Activated CD8-positive, alpha-beta memory T cell treated with anti-CD3 and anti-CD28 coated beads for 4 hours (primary cell): ENCODE data around the gene CLCN4.

ENCODE experiments used
- DNase-seq, 2 donors: peaks; one replicate each; pipeline ENCODE4 v3.0.0-alpha.2; 2020; ENCODE audit warnings: low read depth in 2 of 2

Gene CLCN4

DNA sequence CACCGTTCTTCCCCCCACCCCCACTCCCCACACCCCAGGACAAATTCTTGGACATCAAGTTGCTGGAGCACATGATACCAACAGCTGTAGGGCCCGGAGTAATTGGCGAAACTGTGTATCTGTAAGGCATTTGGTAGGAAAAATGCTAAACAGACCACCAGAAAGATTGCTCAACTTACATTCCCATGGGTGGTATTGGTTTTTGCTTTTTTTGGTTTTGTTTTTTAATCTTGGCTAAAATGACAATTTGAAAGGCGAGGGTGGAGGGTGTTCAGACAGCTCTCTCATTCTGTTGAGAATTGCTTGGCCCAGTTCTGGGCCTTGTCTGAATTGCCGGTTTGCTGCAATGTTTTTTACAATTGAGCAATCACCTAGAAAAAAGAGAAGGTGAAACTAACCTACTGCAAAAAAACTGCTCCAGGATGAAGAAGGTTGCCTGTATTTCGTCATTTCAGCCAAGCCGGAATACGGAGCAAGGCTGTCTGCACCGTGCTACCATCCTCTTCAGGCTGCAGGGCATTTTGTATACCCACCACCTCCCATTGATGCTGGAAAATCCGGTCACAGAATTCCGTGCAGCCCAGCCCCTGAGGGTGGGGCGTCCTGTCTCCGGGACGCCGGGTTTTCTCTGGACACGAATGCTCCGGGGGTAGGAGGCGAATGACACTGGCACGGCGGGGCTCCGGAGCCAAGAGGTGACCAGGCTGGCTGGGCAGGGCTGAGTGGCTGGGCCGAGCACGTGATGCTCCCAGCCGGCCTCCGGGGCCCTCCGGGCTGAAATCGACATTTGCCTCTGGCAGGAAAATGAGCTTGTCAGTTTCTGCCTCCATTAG lies at the start of gene CLCN4:
Gene CLCN4 (plus strand): TSS at position 777 of the 833 bp plus-strand sequence. CDS start 28,058 bp downstream, outside the sequence.
- no peak for DNase-seq

DNA sequence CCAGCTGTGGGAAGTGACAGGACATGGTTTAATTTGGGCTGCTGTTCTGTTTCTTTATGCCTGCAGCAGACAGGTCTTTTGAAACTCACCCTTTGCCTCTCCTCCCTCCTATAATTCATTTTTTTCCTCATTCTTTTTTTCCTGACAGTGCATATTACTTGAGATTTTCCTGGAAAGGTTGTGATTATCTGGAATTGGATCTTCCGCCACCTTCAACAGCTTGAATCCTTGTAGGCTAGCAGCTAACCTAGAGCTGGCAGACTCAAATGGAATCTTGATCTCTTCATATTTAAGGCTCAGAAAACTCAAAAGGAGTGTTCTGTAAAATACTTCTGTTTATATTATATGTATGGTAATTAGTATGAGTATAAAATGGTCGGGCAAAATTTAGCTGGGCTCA lies 49.3 kb upstream of the CLCN4 start:
- no peak for DNase-seq

DNA sequence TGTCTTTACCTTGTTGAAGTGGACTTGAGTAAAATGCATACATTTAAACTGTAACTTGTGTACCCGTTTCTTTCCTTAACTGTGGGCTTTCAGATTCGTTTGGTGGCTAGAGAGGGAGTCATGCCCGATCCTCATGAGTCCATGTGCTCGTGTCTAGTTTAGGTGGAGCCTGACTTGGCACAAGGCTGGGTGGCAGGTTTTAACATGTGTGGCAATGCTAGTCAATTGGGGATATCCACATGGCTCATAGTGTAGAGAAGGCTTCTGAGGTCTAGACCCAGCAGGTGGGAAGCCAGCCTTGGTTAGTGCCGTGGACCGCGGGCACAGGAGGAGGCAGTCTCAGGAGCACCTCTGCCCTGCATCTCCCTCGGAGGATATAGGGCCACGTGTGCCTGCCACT lies 48.5 kb upstream of the CLCN4 start:
- no peak for DNase-seq

DNA sequence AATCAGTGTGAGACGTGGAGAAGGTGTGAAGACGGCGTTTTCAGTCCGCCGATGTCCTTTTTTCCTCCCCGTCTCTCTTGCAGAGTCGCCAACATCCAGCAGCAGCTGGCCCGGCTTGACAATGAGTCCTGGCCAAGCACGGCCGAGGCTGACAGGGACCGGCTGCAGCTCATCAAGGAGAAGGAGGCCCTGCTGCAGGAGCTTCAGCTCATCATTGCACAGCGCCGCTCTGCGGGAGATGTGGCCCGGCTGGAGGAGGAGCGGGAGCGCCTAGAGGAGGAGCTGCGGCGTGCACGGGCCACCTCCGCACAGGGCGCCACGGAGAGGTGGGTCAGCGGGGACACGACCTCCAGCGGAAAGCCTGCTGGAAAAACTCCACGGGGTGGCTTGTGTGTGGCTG lies 47.1 kb upstream of the CLCN4 start:
- DNase-seq: no peak

DNA sequence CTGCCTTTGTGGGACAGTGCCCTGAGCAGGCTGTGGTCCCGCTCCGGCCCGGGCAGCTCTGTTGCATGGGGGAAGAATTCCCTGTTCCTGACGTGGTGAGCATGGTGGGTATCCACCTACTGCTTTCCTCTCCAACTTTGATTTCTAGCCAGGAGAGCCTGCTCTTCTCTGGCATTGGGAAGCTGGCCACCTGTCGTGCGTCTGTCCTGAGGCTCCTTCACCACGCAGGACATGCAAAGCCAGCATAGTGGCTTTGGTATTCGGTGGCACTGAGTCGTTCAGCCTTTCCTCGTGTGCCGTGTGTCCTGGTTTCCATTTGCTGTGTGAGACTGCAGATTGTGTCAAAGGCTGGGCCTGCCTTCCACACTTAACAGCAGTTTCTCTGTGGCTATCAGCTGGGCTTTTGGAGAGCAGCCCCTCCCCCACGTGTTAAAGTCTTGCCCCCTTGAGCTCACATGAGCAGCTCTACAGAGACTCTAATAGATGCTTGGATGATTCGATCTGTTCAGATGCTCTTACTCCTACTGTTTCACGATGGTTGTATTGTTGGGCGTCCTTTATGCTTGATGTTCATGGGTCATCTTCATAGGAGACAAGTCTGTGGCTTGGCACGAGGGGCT lies 46.3 kb upstream of the CLCN4 start:
- DNase-seq: no peak

DNA sequence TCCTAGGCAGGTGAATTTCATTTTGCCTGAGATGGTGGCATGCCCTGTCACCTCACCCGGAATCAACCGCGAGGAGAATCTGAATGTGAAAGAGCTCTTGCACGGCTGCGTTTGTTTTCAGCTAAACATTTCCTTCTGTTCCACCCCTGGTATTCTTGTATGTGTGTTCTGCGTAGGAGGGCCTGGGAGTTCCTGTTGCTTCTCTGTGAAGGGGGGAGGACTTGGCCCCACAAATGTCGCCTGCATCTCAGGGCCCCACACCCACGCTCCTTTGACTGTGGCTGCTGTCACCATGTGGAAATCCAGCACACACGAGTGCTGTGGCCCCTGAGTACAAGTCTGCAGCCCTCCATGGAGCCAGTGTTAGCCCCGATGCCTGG lies 45.8 kb upstream of the CLCN4 start:
- peak; percentile 30 to 66 for DNase-seq

DNA sequence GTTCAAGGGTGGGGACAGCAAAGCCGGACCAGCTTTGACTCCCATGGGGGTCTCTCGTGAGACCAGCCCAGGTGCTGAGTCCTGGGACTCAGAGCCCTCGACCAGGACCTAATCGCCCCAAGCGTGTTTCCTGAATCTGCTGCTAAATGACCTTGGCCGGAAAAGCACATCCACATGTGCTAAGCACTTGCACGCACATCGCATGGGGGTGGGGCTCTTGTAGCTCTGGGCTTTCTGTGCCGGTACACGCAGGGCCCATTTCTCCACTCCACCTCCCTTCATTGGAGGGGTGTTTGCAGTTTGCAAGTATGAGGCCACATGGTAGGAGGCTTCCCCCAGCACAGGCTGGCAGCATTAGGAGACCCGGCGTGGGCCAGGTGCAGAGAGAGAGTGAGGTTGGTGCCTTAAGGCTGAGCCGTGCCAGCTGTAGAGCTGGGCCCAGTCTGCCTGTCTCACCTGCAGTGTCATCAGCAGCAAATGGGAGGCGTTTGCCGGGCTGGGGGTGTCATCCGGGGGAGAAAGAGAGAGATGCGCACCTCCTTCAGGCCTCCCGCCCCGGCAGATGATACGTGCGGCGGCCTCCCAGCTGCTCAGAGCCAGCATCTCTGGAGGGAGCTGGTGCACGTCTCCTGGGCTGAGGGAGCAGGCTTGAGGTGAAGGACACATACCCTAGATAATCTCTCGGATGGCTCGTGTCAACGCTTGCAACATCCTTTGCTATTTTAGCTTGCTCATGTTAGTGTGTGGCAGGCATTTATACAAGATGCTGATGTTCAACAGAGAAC lies 45.2 kb upstream of the CLCN4 start:
- peak in 1 of 2 donors; percentile 31 for DNase-seq

DNA sequence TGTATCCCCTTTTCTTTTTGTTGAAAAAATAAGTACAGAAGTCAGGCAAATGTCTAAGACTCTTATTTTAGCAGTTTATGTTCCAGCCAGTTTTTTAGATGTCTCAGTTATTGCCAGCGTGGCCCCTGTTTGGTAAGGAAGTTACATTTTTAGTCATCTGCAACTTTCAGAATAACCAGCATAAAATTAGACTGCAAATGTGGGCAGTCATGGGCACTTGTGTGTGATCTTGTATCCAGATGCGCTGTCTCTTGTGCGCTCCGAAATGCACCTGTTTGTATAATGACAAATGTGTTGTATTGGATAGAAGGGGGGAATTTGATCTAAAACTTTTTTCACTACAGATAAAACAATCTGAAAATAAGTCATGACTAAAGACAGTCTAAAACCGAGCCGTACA lies 44.3 kb upstream of the CLCN4 start:
- no peak for DNase-seq

DNA sequence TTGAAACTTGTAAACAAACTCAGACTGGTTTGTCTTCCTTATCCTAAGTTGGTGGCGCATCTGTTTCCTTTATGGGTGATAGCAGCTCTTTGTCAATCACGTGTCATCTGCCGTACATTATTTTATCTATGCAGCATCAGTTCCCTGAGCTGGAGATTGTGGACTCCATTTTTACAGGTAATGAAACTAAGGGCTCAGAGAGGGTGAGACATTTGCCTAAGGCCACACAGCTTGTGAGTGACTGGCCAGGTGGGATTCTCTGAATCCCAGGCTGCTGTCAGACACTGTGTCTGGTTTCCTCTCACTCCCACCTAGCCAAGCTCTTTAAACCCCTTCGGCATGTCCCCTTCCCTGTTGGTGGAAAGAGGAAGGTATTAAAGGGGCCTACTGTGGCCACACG lies 41.7 kb upstream of the CLCN4 start:
- DNase-seq: no peak

DNA sequence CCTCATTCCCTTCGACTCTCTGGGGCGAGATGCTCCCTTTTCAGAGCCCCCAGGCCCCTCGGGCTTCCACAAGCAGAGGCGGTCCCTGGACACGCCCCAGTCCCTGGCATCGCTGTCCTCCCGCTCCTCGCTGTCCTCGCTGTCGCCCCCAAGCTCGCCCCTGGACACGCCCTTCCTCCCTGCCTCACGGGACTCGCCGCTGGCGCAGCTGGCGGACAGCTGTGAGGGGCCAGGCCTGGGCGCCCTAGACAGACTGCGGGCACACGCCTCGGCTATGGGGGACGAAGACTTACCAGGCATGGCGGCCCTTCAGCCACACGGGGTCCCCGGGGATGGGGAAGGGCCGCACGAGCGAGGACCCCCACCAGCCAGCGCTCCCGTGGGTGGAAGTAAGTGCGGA lies 39.5 kb upstream of the CLCN4 start:
- no peak for DNase-seq

DNA sequence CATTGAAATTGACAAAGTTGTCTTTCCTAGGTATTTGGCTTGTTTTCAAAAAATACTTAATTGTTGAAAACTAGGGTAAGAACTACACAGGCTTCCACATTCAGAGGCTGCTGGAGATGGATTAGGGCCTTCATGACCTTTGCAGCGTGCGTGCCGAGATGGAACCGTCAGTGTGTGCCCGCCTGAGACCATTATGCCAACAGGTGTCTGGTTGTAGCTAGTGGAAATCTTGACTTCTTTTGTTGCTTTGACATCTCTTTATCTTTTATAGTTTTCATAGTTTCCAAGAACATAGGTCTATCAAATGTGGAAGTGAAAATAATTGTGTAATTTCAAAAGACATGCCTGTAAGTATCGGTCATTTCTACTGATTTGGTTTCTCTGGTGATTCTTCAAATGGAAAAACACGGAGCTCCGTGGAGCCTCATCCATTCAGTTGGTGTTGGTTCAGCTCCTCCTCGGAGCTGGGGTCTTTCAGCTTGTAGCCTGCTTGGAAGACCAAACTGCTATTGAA lies 38.9 kb upstream of the CLCN4 start:
- DNase-seq: no peak

DNA sequence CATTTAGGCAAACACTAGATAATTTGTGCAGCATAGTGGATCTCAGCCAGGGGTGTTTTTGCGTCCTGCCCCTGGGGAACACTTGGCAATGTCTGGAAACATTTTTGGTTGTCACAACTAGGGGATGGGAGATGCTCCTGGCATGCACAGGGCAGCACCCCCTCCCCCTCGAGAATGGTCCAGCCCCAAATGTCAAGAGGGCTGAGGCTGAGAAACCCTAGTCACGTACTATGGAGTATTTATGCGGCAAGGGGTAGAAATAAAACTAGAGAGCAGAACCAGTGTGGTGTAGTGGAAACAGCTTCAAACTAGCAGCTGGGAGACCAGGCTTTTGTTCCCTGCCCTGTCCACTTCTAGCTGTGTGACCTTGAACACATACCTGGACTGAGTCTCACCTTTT lies 38.2 kb upstream of the CLCN4 start:
- DNase-seq: no peak

DNA sequence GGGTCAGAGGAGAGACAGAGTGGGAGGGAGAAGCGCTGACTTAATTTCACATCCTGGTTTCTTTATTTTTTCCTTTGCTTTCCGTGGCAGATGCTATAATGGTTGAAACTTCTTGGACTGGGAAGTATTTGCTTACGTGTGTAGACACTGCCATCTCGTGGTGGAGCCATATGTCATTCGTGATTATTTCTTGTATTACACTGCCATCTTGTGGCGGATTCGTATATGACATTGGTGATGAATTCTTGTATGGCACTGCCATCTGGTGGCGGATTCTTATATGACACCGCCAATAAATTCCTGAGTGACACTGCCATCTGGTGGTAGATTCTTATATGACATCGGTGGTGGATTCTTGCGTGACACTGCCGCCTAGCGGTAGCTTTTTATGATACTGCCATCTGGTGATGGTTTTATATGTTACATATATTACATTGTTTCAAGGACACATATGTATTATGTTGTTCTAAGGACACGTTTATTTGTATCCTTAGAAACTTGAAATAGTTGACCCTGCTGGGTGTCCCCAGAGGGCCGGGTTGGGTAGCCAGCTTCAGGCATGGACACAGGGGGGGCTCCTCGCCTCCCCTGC lies 37.3 kb upstream of the CLCN4 start:
- DNase-seq: peak; percentile 29 to 59

DNA sequence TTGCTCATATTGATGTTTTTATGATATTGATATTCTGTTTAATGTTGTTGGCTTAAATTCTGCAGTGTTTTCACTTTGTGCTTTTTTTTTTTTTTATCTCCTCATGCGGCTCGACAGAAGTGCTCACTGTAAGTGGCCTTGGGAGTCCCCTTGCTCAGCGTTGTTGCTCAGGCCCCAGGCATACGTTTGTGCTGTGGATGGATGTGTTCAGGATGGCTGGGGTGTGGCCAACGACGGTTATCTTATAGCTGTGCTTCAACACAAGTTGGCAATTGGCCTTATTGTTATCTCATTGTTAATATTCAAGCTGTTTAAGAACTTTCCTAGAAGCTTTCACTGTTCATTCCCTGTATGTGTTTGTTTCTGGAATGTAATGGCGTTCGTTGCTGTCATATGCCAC lies 36.4 kb upstream of the CLCN4 start:
- DNase-seq: no peak

DNA sequence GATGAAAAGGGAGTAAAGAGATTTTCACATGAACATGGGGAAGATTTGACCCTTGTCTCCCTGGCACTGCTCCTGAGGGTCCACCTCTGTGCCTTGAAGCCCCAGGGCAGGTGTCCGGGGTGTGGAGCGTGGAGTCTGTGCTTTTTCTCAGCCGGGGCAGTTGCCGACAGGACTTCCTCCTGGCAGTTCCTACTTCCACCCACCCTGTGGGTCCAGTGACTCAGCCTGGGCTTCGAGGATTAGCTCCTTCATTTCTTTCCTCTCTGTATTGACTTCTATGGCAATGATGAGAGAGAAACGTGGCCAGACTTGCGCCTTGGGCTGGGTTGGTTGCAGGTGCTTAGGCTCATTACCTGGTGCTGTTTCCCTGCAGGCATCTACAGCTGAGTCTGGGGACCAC lies 35.9 kb upstream of the CLCN4 start:
- no peak for DNase-seq

DNA sequence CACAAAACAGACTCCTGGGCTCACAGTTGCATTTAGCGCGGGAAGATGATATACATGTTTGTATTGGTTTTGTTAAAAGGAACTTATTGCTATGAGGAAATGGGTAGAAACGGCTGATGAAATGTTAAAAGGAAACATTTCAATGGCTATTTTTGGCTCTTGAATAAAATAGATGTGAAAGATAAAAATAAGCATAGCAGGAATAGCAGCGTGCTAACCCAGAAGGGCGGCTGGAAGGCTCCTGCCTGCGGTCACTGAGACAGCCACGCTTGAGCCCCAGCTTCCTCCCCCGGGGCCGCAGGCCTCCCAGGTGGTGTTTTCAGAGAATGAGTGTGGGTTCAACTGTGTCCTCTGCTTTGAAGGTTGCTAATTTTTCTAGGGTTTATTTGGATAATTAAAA lies 35.0 kb upstream of the CLCN4 start:
- no peak for DNase-seq

DNA sequence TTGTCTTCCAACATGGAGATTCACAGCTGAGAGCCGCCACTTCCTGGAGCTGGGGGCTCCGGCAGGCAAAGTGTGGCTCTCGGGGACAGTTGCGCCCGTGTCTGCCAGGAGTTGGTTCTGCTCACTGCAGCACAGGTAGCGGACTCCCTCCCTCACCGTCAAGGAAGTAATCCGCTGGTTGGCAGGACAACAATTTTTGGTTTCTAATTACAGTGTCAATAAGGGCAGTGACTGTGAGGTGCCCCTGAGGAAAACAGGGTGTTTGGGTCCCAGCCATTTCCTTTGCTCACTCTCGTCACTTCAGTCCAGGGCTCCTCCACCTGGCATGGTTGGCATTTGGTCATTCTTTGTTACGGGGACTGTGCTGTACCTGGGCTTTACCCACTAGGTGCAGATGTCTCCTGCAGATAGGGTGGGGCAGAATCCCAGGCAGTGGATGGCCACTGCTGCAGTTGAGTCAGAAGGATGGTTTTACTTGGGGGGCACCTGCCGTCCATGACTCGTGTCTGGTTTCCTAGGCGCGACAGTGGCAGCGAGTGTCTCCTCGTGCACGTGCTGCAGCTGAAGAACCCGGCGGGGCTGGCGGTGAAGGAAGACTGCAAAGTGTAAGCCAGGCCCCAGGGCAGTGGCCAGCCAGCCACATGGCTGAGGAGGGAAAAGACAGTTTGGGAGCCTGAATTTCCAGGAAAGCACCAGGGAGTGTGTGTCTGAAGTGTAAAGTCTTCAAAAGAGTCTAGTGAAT lies 32.1 kb upstream of the CLCN4 start:
- DNase-seq: no peak

DNA sequence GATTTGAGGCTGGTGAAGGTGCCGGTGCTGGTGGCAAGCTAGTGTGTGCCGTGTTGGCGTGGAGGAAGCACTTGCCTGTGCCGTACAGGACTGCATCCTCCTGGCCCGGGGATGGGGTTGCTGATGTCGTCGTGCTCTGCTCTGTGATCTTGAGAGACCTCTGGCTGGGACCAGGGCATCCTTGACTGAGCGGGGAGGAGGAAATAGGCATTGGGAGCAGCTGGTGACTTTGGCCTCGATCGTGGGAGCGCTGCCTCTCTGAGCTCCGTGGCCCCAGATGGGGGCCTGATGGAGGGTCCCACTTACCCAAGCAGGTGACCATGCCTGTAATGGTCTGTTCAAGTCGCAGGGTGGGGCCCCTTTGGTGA lies 31.5 kb upstream of the CLCN4 start:
- DNase-seq: no peak

DNA sequence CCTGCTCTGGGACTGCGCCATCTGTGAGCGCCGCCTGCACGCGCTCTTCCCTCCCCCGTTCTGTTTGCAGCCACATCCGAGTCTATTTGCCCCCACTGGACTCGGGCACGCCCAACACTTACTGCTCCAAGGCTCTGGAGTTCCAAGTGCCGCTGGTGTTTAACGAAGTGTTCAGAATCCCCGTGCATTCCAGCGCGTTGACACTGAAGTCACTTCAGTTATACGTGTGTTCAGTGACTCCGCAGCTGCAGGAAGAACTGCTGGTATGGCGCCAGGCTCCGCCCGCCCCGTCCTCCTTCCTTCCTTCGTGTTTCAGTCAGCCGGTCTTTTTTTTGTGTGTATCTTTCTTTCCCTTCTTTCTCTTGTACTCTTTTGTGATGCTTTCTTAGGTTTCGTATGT lies 30.7 kb upstream of the CLCN4 start:
- no peak for DNase-seq

DNA sequence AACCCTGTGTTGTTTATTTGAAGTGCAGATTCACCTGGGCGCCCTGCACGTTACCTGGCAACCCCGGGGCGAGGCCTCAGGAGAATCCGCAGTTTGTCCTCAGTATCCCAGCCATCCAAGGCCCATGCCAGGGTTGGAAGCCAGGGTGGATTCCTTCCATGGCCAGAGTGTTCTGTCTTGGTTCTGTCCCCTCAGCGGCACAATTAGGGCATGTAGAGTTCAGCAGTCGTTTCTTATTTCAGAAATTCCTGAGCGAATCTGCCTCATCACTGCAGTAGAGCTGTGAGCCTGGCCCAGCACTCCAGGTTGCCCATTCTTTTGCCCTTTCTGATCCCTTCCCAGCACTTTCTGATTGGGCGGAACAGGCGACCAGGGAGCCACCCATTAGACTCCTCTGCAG lies 29.9 kb upstream of the CLCN4 start:
- DNase-seq: no peak

DNA sequence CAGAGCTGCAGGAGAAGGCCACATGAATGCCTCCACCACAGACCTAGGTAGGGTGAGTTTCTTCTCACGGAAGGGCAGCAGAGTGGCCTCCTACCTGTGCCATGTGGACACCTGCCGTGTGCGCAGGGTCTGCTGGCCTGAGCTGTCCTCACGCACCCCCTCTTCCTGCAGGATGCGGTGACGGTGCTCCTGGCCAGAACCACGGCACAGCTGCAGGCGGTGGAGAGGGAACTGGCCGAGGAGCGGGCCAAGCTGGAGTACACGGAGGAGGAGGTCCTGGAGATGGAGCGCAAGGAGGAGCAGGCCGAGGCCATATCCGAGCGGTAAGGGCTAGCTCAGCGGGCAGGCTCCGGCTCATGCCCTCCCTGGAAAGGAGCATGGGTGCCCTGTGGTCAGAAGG lies 28.4 kb upstream of the CLCN4 start:
- DNase-seq: no peak

DNA sequence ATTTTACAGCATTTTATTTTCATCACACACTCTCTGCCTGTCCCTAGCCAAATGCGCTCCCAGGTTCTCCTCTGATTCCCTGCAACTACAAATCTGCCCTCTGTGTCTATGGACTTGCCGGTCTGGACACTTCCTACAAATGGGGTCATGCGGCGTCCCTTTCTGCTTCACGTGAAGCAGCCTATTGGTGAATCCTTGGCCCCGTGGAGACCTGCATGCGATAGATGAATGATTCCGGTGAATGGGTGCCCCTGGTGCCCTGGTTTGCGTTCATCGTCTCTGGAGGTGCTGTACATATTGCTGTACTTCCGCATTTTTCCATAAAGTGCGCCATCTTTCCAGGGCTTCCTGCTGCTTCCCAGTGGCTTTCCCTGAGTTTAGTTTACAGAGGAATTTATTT lies 27.5 kb upstream of the CLCN4 start:
- no peak for DNase-seq
